H9 (cell line): Measurements from ENCODE around the gene SSNA1. TPM values are rescaled to one million over a fixed set of nuclear protein-coding genes. Genes with fewer than 3 reads are reported as not detected.

Experiments
- DNase-seq: peaks from one replicate; pipeline ENCODE4 v3.0.0-alpha.2; 2017
- H2AFZ ChIP-seq: one replicate; pipeline ENCODE4 v1.6.1; 2013; ENCODE audit warnings: mild to moderate bottlenecking, low read length, control low read depth, moderate library complexity
- H2AK5ac ChIP-seq: 2 replicates; pipeline ENCODE4 v1.6.1; 2013; ENCODE audit warnings: low read length, control low read depth, mixed read lengths; ENCODE audit not compliant: insufficient read length
- H2BK120ac ChIP-seq: one replicate; pipeline ENCODE4 v1.6.1; 2013; ENCODE audit warnings: low read depth, mild to moderate bottlenecking, low read length, control low read depth, inconsistent platforms; ENCODE audit not compliant: poor library complexity, severe bottlenecking
- H2BK12ac ChIP-seq: 2 replicates; pipeline ENCODE4 v1.6.1; 2013; ENCODE audit warnings: low read length, control low read depth, mixed read lengths, low read depth; ENCODE audit not compliant: insufficient read length
- H2BK15ac ChIP-seq: 2 replicates; pipeline ENCODE4 v1.6.1; 2013; ENCODE audit warnings: low read depth, low read length, control low read depth
- H2BK20ac ChIP-seq: one replicate; pipeline ENCODE4 v1.6.1; 2013; ENCODE audit warnings: low read depth, mild to moderate bottlenecking, low read length, control low read depth, inconsistent platforms; ENCODE audit not compliant: poor library complexity, severe bottlenecking
- H2BK5ac ChIP-seq: 2 replicates; pipeline ENCODE4 v1.6.1; 2013; ENCODE audit warnings: low read length, control low read depth, mixed read lengths; ENCODE audit not compliant: insufficient read length
- H3K14ac ChIP-seq: 2 replicates; pipeline ENCODE4 v1.6.1; 2013; ENCODE audit warnings: low read length, control low read depth; ENCODE audit not compliant: insufficient read depth
- H3K18ac ChIP-seq: 2 replicates; pipeline ENCODE4 v1.6.1; 2013; ENCODE audit warnings: low read depth, mild to moderate bottlenecking, mixed read lengths, low read length, control low read depth; ENCODE audit not compliant: insufficient read length
- H3K23ac ChIP-seq: 2 replicates; pipeline ENCODE4 v1.6.1; 2013; ENCODE audit warnings: low read length, control low read depth, mixed read lengths, low read depth; ENCODE audit not compliant: insufficient read length
- H3K23me2 ChIP-seq: 2 replicates; pipeline ENCODE4 v1.6.1; 2013; ENCODE audit warnings: low read depth, mild to moderate bottlenecking, mixed read lengths, low read length, control low read depth; ENCODE audit not compliant: insufficient read length, poor library complexity, severe bottlenecking
- H3K27ac ChIP-seq: 2 replicates; pipeline ENCODE4 v1.5.1; 2013; ENCODE audit warnings: low read length, control low read depth, mixed read lengths, low read depth; ENCODE audit not compliant: insufficient read length
- H3K27me3 ChIP-seq: 2 replicates; pipeline ENCODE4 v1.6.1; 2013; ENCODE audit warnings: low read length, control low read depth, inconsistent platforms; ENCODE audit not compliant: insufficient read depth
- H3K4ac ChIP-seq: 2 replicates; pipeline ENCODE4 v1.6.1; 2013; ENCODE audit warnings: low read depth, mild to moderate bottlenecking, control low read depth, inconsistent platforms, low read length, moderate library complexity
- H3K4me1 ChIP-seq: 2 replicates; pipeline ENCODE4 v1.6.1; 2013; ENCODE audit warnings: low read length, control low read depth, inconsistent platforms; ENCODE audit not compliant: insufficient read depth
- H3K4me2 ChIP-seq: 2 replicates; pipeline ENCODE4 v1.6.1; 2013; ENCODE audit warnings: low read length, control low read depth, mixed read lengths; ENCODE audit not compliant: insufficient read length, insufficient read depth
- H3K56ac ChIP-seq: 2 replicates; pipeline ENCODE4 v1.6.1; 2013; ENCODE audit warnings: low read depth, mild to moderate bottlenecking, mixed read lengths, low read length, control low read depth; ENCODE audit not compliant: insufficient read length
- H3K79me1 ChIP-seq: 2 replicates; pipeline ENCODE4 v1.6.1; 2013; ENCODE audit warnings: low read depth, mild to moderate bottlenecking, moderate library complexity, low read length, control low read depth, inconsistent platforms; ENCODE audit not compliant: insufficient read depth, poor library complexity, severe bottlenecking
- H3K79me2 ChIP-seq: 2 replicates; pipeline ENCODE4 v1.6.1; 2013; ENCODE audit warnings: low read length, control low read depth, inconsistent platforms; ENCODE audit not compliant: insufficient read depth
- H3K9ac ChIP-seq: 2 replicates; pipeline ENCODE4 v1.6.1; 2013; ENCODE audit warnings: low read length, control low read depth, mixed read lengths; ENCODE audit not compliant: insufficient read length; ENCODE audit errors: extremely low read depth
- H3K9me3 ChIP-seq: one replicate; pipeline ENCODE4 v1.6.1; 2013; ENCODE audit warnings: low read depth, low read length, inconsistent platforms; ENCODE audit not compliant: control insufficient read depth
- H3T11ph ChIP-seq: one replicate; pipeline ENCODE4 v1.6.1; 2013; ENCODE audit warnings: mild to moderate bottlenecking, low read length, control low read depth, inconsistent platforms
- H4K20me1 ChIP-seq: one replicate; pipeline ENCODE4 v1.6.1; 2013; ENCODE audit not compliant: control insufficient read depth, insufficient read length, insufficient read depth
- H4K5ac ChIP-seq: 2 replicates; pipeline ENCODE4 v1.6.1; 2013; ENCODE audit warnings: low read depth, mild to moderate bottlenecking, mixed read lengths, low read length, control low read depth; ENCODE audit not compliant: insufficient read length
- H4K8ac ChIP-seq: replicated peaks from 2 replicates; pipeline ENCODE4 v1.6.1; 2013; ENCODE audit warnings: low read length, control low read depth, mixed read lengths, low read depth; ENCODE audit not compliant: insufficient read length
- H4K91ac ChIP-seq: 2 replicates; pipeline ENCODE4 v1.6.1; 2013; ENCODE audit warnings: low read depth, mild to moderate bottlenecking, moderate library complexity, mixed read lengths, low read length, control low read depth; ENCODE audit not compliant: insufficient read length
- H3K27ac Mint-ChIP-seq, 3 experiments: 2 replicates in 2 of 3; 3 replicates in 1 of 3; pipeline ENCODE4 v1.8.0; 2020 to 2021; ENCODE audit warnings: mixed read lengths in 3 of 3, mild to moderate bottlenecking in 1 of 3, moderate library complexity in 1 of 3
- H3K27me3 Mint-ChIP-seq: 2 replicates; pipeline ENCODE4 v1.8.0; 2021; ENCODE audit warnings: low read depth, mild to moderate bottlenecking, moderate library complexity, mixed read lengths
- H3K36me3 Mint-ChIP-seq, 3 experiments: 2 replicates in 2 of 3; 3 replicates in 1 of 3; pipeline ENCODE4 v1.8.0; 2020 to 2021; ENCODE audit warnings: low read depth in 3 of 3, mixed read lengths in 3 of 3; ENCODE audit not compliant: insufficient read depth in 1 of 3
- H3K4me1 Mint-ChIP-seq, 2 experiments: 2 replicates each; pipeline ENCODE4 v1.8.0; 2020; ENCODE audit warnings: mixed read lengths in 2 of 2
- H3K4me3 Mint-ChIP-seq, 2 experiments: 2 replicates in 1 of 2; 3 replicates in 1 of 2; pipeline ENCODE4 v1.8.0; 2020 to 2021; ENCODE audit warnings: mild to moderate bottlenecking in 2 of 2, mixed read lengths in 2 of 2, moderate library complexity in 1 of 2
- H3K9me3 Mint-ChIP-seq, 2 experiments: 2 replicates in 1 of 2; 3 replicates in 1 of 2; pipeline ENCODE4 v1.8.0; 2020; ENCODE audit warnings: mild to moderate bottlenecking in 2 of 2, mixed read lengths in 2 of 2, moderate library complexity in 1 of 2
- WGBS: extraction: QIAGEN DNeasy Blood & Tissue Kit; methylation state at CpG from one replicate; pipeline ENCODE4 v1.1.7; 2013; ENCODE audit warnings: missing lambda C conversion rate, low lambda C conversion rate, mixed read lengths; ENCODE audit not compliant: insufficient read length; ENCODE audit errors: extremely low coverage; 5-methylcytosine and 5-hydroxymethylcytosine counted together
- total RNA-seq: library from RNA; stranded (reverse); gene quantifications from 2 replicates; pipeline ENCODE4 v1.2.1, GENCODE V29; 2021
- TF ChIP-seq, protein P1 (sequence below): fragments of 200-600 bp; sonication (generic); conservative IDR thresholded peaks from 3 replicates; pipeline ENCODE4 v1.8.0; 2021; ENCODE audit warnings: antibody characterized with exemption, mild to moderate bottlenecking

Gene SSNA1
- total RNA-seq, 1 experiment from 2014 or later: 69.2 TPM

DNA sequence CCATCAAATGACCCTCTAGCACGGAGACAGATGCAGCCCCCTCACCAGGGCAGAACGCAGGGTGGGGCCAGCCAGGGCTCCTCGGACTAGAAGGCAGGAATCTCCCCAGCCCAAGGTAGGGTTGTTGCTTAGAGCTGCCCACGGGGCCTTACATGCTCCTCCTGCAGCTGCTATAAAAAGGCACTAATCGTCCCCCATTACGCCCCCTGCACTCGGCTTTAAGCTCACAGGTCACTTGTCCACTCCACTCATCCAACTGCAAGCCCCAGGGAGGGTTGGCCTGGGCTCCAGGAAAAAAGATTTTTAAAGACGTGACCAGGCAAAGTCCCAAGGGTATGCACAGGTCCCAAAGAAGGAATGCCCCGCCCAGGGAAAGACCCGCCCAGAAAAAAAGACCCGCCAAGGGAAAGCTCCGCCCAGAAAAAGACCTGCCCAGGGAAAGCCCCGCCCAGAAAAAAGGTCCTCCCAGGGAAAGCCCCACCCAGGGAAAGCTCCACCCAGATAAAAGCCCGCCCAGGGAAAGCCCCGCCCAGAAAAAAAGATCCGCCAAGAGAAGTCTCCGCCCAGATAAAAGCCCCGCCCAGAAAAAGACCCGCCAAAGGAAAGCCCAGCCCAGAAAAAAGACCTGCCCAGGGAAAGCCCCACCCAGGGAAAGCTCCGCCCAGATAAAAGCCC lies 38.4 kb upstream of the SSNA1 start:
- H3K4me1 ChIP-seq: no peaks in the 10 kb centered on the region; the same call in 1 of the 2 replicates
- no peak overlapping the region for H3K9ac ChIP-seq
- no peak overlapping the region for H3K4me3 Mint-ChIP-seq
- H3K14ac ChIP-seq: no peak overlapping the region
- peaks cover 34% of the 10 kb centered on the region for H3K27me3 Mint-ChIP-seq
- no peaks in the 10 kb centered on the region for H4K20me1 ChIP-seq
- TF ChIP-seq, protein P1, sequence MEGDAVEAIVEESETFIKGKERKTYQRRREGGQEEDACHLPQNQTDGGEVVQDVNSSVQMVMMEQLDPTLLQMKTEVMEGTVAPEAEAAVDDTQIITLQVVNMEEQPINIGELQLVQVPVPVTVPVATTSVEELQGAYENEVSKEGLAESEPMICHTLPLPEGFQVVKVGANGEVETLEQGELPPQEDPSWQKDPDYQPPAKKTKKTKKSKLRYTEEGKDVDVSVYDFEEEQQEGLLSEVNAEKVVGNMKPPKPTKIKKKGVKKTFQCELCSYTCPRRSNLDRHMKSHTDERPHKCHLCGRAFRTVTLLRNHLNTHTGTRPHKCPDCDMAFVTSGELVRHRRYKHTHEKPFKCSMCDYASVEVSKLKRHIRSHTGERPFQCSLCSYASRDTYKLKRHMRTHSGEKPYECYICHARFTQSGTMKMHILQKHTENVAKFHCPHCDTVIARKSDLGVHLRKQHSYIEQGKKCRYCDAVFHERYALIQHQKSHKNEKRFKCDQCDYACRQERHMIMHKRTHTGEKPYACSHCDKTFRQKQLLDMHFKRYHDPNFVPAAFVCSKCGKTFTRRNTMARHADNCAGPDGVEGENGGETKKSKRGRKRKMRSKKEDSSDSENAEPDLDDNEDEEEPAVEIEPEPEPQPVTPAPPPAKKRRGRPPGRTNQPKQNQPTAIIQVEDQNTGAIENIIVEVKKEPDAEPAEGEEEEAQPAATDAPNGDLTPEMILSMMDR: no peak
- H3T11ph ChIP-seq: no peak overlapping the region
- no peaks in the 10 kb centered on the region; the same call in 1 of the 2 replicates for H3K27me3 ChIP-seq
- no peak overlapping the region for H4K5ac ChIP-seq
- H3K4me2 ChIP-seq: no peak overlapping the region
- no peak overlapping the region for H2AFZ ChIP-seq
- no peak overlapping the region for H4K91ac ChIP-seq
- DNase-seq: peak; percentile 83
- no peak overlapping the region for H3K27ac Mint-ChIP-seq
- no peak overlapping the region for H3K27ac ChIP-seq
- no peak overlapping the region for H2BK20ac ChIP-seq
- H3K23ac ChIP-seq: no peak overlapping the region
- H2BK120ac ChIP-seq: no peak overlapping the region
- H3K9me3 ChIP-seq: no peaks in the 10 kb centered on the region
- no peak overlapping the region for H2BK12ac ChIP-seq
- no peaks in the 10 kb centered on the region for H3K36me3 Mint-ChIP-seq
- H2BK15ac ChIP-seq: no peak overlapping the region
- H2AK5ac ChIP-seq: no peak overlapping the region
- no peak overlapping the region for H3K18ac ChIP-seq
- no peaks in the 10 kb centered on the region for H3K23me2 ChIP-seq
- H3K4me1 Mint-ChIP-seq: peaks cover 0 to 11% of the 10 kb centered on the region in 2 experiments; a peak in 2 of 4 replicates
- H4K8ac ChIP-seq: no peak overlapping the region
- no peak overlapping the region for H3K4ac ChIP-seq
- no peaks in the 10 kb centered on the region for H3K79me2 ChIP-seq
- WGBS: no CpG with 5 or more reads among the region's 20 CpGs
- H3K56ac ChIP-seq: no peak overlapping the region
- no peak overlapping the region for H2BK5ac ChIP-seq
- H3K9me3 Mint-ChIP-seq: no peaks in the 10 kb centered on the region; a peak in 2 of 5 replicates
- H3K79me1 ChIP-seq: no peaks in the 10 kb centered on the region
